NCI-H69 (cell line): Measurements from ENCODE around the gene PAX2.

Source experiments
- DNase-seq: peaks from one replicate; lab custom pipeline; 2025; lab: John Stamatoyannopoulos, UW

Gene PAX2

DNA sequence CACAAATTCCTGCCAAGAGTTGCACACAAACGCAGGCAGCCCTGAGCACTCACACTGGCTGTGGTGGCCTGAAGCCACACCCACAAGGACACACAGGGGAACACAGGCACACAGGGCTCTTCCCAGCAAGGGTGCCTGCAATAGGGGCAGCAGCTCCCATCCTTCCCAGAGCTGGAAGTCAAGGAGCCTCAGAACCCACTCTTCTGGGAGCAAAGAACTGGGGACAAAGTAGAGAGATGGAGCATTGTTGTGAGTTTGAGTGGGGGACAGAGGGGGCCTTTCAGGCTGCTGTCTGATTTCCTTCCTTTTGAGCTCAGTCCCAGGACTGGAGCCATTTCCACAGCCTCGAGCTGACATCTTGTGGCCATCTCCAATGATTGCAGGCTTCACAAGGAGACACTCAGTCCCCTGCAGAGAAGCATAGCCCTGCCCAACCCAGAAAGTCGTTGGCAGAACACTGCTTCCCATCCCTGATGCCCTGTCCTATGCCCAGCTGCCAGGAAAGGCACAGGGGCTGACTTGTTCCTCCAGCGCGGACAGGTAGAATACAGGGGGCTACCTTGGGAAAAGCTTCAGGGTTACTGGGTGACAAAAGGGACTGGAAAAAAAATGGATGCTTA is 133.0 kb downstream of the PAX2 start:
- peak; percentile 59 for DNase-seq
